Mucosa of rectum (tissue), 2 donors: Measurements from ENCODE around the gene SLC13A3.

Experiments used
- H3K27ac ChIP-seq, 2 donors: one replicate each; pipeline ENCODE4 v1.7.0; 2013; ENCODE audit warnings: inconsistent platforms in 2 of 2, low read depth in 2 of 2, low read length in 2 of 2
- H3K27me3 ChIP-seq, 2 donors: one replicate each; pipeline ENCODE4 v1.7.0; 2013; ENCODE audit warnings: low read length in 2 of 2; ENCODE audit not compliant: control insufficient read depth in 2 of 2, insufficient read depth in 2 of 2
- H3K36me3 ChIP-seq, 2 donors: one replicate each; pipeline ENCODE4 v1.7.0; 2013; ENCODE audit warnings: low read length in 2 of 2; ENCODE audit not compliant: control insufficient read depth in 2 of 2, insufficient read depth in 2 of 2
- H3K4me1 ChIP-seq, 2 donors: one replicate each; pipeline ENCODE4 v1.7.0; 2013; ENCODE audit warnings: low read length in 2 of 2, mild to moderate bottlenecking in 1 of 2; ENCODE audit not compliant: control insufficient read depth in 2 of 2, insufficient read depth in 2 of 2
- H3K4me3 ChIP-seq, 2 donors: one replicate each; pipeline ENCODE4 v1.7.0; 2013; ENCODE audit warnings: low read length in 2 of 2
- H3K9ac ChIP-seq, 2 donors: one replicate each; pipeline ENCODE4 v1.7.0; 2013; ENCODE audit warnings: low read length in 2 of 2, low read depth in 1 of 2, mild to moderate bottlenecking in 1 of 2
- H3K9me3 ChIP-seq, 2 donors: one replicate each; pipeline ENCODE4 v1.7.0; 2013; ENCODE audit warnings: low read length in 2 of 2; ENCODE audit not compliant: control insufficient read depth in 2 of 2
- donor health status: healthy.
- donor health status: Normal muscosa, but diverticular disease.

SLC13A3 gene

DNA sequence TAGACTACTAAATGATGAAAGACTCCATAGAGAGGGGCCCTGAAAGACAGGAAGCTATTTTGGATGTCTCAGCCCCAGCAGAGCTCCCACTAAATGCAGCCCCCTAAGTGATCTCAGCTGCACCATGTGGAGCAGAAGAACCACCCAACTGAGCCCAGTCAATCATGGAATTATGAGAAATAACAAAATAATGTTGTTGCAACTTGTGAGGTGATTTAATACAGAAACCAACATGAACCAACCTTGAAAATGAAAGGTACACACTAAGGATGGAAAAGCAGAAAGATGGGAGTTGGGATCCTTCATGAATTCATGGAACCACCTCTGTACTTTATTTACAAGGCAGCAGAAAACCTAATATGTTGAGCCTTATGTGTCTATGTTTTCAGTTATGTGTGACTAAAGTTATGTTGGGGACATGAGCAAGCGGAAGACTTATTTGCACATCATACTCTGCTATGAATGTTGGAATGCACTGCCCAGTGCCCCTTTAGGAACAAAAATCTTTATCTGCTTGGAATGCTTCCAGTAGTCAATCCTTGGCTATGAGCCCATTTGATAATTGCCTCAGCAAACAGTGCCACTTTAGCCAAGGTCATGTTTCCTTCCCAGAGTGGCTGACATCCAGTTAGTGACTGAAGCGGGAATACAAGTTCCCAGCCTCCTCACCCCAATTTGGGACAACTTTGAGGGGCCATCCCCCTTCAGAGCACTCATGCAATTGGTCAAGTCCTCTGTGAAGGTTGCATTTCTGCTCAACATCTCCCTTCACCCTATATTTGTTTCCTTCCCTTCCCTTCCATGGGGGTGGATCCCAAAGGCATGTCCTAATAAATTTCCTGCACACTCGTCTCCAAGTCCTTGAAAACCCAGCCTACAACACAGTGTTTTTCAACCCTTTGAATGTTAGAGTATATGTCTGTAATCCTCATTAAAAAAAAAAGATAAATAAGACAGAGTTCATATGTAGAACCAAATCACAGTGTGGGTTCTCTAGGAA lies 19.6 kb upstream of the SLC13A3 start:
- Histone ChIP-seq H3K9me3 (no peaks in the 10 kb centered on the region), H3K27ac (no peak overlapping the region)

DNA sequence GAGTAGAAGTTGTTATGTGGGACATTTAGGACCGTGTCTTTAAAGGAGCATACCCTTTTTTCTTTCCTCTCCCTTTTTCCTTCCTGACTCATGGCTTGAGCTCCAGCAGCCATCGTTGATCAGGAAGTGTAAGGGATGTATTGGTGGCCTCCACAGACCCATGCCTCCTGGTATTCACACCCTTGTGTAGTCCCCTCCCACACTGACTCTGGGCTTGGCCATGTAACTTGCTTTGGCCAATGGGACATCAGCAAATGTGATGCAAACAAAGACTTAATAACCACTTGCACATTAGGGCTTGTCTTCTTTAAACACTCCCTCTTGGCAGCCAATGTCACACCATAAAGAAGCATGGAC lies 18.9 kb upstream of the SLC13A3 start:
- no peak overlapping the region for H3K9ac ChIP-seq
- no peaks in the 10 kb centered on the region for H3K36me3 ChIP-seq
- H3K27me3 ChIP-seq: no peaks in the 10 kb centered on the region
- no peaks in the 10 kb centered on the region for H3K9me3 ChIP-seq
- H3K4me3 ChIP-seq: no peak overlapping the region
- no peak overlapping the region for H3K27ac ChIP-seq
- no peaks in the 10 kb centered on the region for H3K4me1 ChIP-seq

More for the DNA sequence above, 19.6 kb upstream of the SLC13A3 start:
- Histone ChIP-seq H3K27me3 (no peaks in the 10 kb centered on the region), H3K4me3 (no peak overlapping the region), H3K9ac (no peak overlapping the region), H3K36me3 (no peaks in the 10 kb centered on the region), H3K4me1 (no peaks in the 10 kb centered on the region)

DNA sequence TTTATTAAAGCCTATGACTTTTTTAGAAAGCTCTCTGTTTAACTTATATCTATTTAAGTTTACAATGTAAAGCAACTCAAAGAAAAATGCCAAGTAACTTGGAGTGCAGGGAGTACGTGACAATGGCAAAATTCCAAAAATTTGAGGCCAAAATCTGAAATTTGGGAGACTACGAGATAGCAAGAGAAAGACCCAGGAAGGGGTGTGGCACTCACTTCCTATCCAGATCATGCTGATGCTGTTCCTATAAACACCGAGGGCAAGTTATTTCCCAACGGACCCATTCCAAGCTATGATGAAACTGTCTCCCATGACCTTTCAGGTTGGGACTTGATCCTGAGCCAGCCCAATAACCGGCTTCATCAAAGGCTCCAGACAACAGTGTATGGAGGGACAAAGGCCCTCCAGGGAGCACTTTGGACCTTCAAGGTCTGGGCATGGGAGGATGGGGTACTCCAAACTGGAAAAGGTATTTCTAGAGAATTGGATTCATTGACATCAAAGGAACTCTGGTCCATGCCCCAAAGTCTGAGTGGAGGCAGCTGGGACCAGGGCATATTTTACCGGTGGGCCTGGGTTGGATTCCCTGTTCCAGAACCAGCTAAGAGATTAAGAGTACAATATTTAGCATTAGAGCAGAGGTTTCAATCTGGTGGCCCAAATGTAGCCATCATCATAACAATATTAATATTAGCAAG lies 15.7 kb upstream of the SLC13A3 start:
- H3K9me3 ChIP-seq: no peaks in the 10 kb centered on the region
- H3K27ac ChIP-seq: no peak overlapping the region
- no peak overlapping the region for H3K4me3 ChIP-seq
- no peaks in the 10 kb centered on the region for H3K4me1 ChIP-seq
- H3K9ac ChIP-seq: no peak overlapping the region
- no peaks in the 10 kb centered on the region for H3K27me3 ChIP-seq
- no peaks in the 10 kb centered on the region for H3K36me3 ChIP-seq

DNA sequence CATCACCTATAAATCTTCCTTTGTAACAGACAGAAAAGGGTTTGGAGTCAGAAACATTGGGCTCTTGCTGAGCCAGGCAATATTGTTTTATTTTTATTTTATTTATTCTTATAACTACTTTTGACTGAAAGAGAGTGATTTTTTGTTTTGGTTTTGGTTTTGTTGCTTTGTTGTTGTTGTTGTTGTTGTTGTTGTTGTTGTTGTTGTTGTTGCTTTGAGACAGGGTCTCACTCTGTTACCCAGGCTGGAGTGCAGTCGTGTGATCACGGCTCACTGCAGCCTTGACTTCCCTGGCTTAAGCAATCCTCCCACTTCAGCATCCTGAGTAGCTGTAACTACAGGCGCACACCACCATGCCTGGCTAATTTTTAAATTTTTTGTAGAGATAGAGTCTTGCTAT lies 15.0 kb upstream of the SLC13A3 start:
- H3K4me3 ChIP-seq: no peak overlapping the region
- H3K36me3 ChIP-seq: no peaks in the 10 kb centered on the region
- H3K27ac ChIP-seq: no peak overlapping the region
- H3K27me3 ChIP-seq: no peaks in the 10 kb centered on the region
- no peaks in the 10 kb centered on the region for H3K9me3 ChIP-seq
- no peak overlapping the region for H3K9ac ChIP-seq
- H3K4me1 ChIP-seq: no peaks in the 10 kb centered on the region

DNA sequence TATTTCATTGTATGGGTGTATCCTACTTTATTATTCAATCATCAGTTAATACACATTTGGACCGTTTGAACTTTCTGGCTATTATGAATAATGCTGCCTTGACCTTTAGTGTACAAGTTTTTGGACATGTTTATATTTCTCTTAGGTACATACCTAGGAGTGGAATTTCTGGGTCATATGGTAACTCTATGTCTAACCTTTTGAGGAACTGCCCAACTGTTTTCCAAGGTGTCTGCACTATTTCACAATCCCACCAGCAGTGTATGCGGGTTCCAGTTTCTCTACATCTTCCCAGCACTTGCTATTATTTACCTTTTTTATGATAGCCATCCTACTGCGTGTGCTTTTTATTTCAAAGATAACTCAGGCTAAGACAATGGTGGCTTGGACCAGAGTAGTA lies 14.3 kb upstream of the SLC13A3 start:
- Histone ChIP-seq H3K4me3 (no peak overlapping the region), H3K4me1 (no peaks in the 10 kb centered on the region), H3K27me3 (no peaks in the 10 kb centered on the region), H3K9ac (no peak overlapping the region), H3K9me3 (no peaks in the 10 kb centered on the region), H3K27ac (no peak overlapping the region), H3K36me3 (no peaks in the 10 kb centered on the region)

DNA sequence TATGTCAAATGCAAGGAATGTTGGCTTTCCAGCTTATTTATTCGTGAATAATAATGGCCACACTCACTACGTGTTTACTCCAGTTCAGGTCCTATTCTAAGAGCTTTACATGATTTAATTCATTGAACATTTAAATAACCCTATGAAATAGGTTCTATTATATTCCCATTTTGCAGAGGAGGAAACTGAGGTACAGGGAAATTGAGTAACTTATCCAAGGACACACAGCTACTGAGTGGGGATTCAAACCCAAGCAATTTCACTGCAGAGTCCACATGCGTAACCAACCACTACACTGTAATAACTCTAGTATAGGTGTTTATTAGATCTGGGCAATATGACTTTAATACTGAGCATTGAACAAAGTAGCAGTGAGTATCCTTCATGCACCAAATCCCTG lies 12.3 kb upstream of the SLC13A3 start:
- no peaks in the 10 kb centered on the region for H3K27me3 ChIP-seq
- H3K4me3 ChIP-seq: no peak overlapping the region
- no peaks in the 10 kb centered on the region for H3K36me3 ChIP-seq
- no peak overlapping the region for H3K9ac ChIP-seq
- no peak overlapping the region for H3K27ac ChIP-seq
- no peaks in the 10 kb centered on the region for H3K4me1 ChIP-seq
- H3K9me3 ChIP-seq: no peaks in the 10 kb centered on the region

DNA sequence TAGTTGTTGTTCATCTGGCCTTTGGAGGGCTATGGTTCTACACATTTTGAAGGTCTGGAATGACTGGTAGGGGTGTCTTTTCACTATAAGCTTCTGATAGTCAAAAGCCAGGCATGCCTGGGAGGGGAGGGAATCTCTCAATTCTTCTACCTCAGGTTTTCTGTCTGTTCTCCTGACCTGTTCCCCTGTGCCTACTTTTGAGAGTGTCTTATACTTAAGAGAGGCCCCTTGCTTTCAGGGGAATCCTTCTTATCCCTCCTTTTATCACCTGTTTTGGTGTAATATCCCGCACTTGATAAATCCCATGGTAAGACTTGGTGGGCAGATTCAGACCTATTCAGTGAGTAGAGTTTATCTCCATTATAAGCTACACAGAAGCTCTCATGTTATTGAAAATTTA lies 10.4 kb upstream of the SLC13A3 start:
- Histone ChIP-seq H3K36me3 (no peaks in the 10 kb centered on the region), H3K9me3 (no peaks in the 10 kb centered on the region), H3K27ac (no peak overlapping the region), H3K4me3 (no peak overlapping the region), H3K9ac (no peak overlapping the region), H3K4me1 (no peaks in the 10 kb centered on the region), H3K27me3 (no peaks in the 10 kb centered on the region)

DNA sequence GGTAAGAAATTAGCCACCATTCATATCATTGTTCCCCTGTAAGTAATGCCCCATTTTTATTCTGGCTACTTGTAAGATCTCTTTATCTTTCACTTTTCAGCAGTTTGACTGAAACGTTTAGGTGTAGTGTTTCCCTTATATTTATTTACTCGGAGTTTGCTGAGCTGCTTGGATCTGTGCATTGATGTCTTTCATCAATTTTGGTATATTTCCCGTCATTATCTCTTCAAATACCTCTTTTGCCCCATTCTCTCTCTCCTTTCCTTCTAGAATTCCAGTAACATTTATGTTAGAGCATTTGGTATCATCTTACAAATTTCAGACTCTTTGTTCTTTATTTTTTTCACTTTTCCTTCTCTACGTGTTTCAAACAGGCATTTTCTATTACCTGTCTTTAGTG lies 9.2 kb upstream of the SLC13A3 start:
- H3K4me1 ChIP-seq: no peaks in the 10 kb centered on the region
- no peaks in the 10 kb centered on the region for H3K27me3 ChIP-seq
- H3K27ac ChIP-seq: no peak overlapping the region
- H3K4me3 ChIP-seq: no peak overlapping the region
- H3K9ac ChIP-seq: no peak overlapping the region
- H3K36me3 ChIP-seq: no peaks in the 10 kb centered on the region
- H3K9me3 ChIP-seq: no peaks in the 10 kb centered on the region

DNA sequence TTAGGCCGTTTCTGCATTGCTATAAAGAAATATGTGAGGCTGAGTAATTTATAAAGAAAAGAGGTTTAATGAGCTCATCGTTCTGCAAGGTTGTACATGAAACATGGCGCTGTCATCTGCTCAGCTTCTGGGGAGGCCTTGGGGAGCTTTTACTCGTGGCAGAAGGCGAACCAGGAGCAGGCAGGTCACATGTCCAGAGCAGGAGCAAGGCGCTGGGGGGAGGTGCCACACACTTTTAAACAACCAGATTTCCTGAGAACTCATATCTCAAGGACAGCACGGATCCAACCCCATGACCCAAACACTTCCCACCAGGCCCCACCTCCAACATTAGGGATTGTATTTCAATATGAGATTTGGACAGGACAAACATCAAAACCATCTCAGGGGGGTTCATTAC lies 6.4 kb upstream of the SLC13A3 start:
- Histone ChIP-seq H3K9ac (no peak overlapping the region), H3K27me3 (peaks cover 0 to under 1% of the 10 kb centered on the region in 2 donors), H3K27ac (no peak overlapping the region), H3K4me3 (no peak overlapping the region), H3K9me3 (no peaks in the 10 kb centered on the region), H3K36me3 (no peaks in the 10 kb centered on the region), H3K4me1 (no peaks in the 10 kb centered on the region)

DNA sequence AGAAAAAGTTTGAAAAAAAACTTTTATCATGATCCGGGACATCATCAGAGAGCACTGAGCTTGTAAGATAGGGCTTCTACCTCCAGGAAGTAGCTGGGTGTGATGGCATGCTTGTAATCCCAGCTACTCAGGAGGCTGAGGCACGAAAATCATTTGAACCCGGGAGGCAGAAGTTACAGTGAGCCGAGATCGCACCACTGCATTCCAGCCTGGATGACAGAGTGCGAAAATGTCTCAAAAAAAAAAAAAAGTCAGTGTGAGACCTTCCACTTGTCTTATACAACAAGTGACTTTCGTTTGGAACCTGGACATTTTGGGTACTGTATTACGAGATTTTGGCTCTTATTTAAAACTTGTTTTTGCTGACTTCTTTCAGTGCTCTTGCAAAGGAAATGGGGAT lies 5.9 kb upstream of the SLC13A3 start:
- Histone ChIP-seq H3K9me3 (no peaks in the 10 kb centered on the region), H3K27me3 (peaks cover 0 to 2% of the 10 kb centered on the region in 2 donors), H3K4me3 (no peak overlapping the region), H3K36me3 (no peaks in the 10 kb centered on the region), H3K27ac (no peak overlapping the region), H3K9ac (no peak overlapping the region), H3K4me1 (no peaks in the 10 kb centered on the region)
